Cardiac muscle cell (in vitro differentiated cells and primary cell): ENCODE results near the gene ADK. TPM values are rescaled to one million over a fixed set of nuclear protein-coding genes. Genes with fewer than 3 reads are reported as not detected.

ENCODE experiments used
- DNase-seq, 2 donors: peaks; one replicate each; pipeline versions ENCODE4 v3.0.0 to v3.0.0-alpha.2; 2010 to 2017; ENCODE audit warnings: low read depth in 1 of 2, low spot score in 1 of 2
- H3K27ac ChIP-seq: fragments of 200-600 bp; sonication (generic); 2 replicates; pipeline ENCODE4 v1.5.1; 2016
- H3K27me3 ChIP-seq: fragments of 200-600 bp; sonication (generic); 2 replicates; pipeline ENCODE4 v1.6.0; 2016; ENCODE audit warnings: control low read depth
- H3K36me3 ChIP-seq: fragments of 200-600 bp; sonication (generic); 2 replicates; pipeline ENCODE4 v1.5.1; 2016; ENCODE audit warnings: control low read depth
- H3K4me1 ChIP-seq: fragments of 200-600 bp; sonication (generic); 2 replicates; pipeline ENCODE4 v1.8.1; 2017; ENCODE audit warnings: low read depth, mild to moderate bottlenecking, mixed run types
- H3K4me3 ChIP-seq: fragments of 200-600 bp; sonication (generic); 2 replicates; pipeline ENCODE4 v1.5.1; 2016; ENCODE audit warnings: mild to moderate bottlenecking
- H3K9me3 ChIP-seq: fragments of 200-600 bp; sonication (generic); 2 replicates; pipeline ENCODE4 v1.5.1; 2017; ENCODE audit warnings: low read depth, mild to moderate bottlenecking, control low read depth
- CTCF ChIP-seq: IDR thresholded peaks from 2 replicates; pipeline ENCODE4 v1.5.1; 2012; ENCODE audit warnings: low read depth, mild to moderate bottlenecking, low read length
- polyA plus RNA-seq: library from polyadenylated mRNA; unstranded; fragments of >200 nt; fragmentation: Nextera tagmentation; extraction: Ambion mirVana; gene quantifications from 2 replicates; pipeline ENCODE4 v1.2.1, GENCODE V29; 2016
- total RNA-seq: library from RNA; depleted of rRNA; stranded (reverse); fragments of >200 nt; gene quantifications from 2 replicates; pipeline ENCODE4 v1.2.3, GENCODE V29; 2016

Gene ADK
- total and polyA plus RNA-seq, 2 experiments from 2014 or later = 24.8 to 57.4 TPM

DNA sequence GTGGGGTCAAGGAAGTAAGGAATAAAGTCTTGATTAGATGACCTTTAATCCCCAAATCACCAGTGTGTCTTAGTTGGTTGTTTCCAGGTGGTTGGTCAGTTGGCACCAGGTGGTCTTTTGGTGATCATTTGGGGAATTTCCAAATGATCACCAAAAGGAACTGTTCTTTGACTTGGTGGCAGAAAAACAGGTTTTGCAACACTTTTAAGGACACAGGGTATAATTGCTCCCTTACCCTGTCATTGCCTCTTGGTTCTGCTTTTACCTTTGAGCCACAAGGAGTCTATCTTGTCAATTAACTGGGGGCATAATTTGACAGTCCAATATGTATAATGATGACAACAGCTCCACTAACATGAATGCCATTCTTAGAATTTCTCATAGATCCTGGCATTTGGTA lies 104.2 kb downstream of the ADK start:
- DNase-seq = no peak
- peaks cover 23% of the 10 kb centered on the region for H3K4me1 ChIP-seq
- no peaks in the 10 kb centered on the region for H3K27me3 ChIP-seq
- H3K36me3 ChIP-seq = no peaks in the 10 kb centered on the region
- no peak for TF ChIP-seq CTCF
- no peak overlapping the region for H3K4me3 ChIP-seq
- no peak overlapping the region for H3K27ac ChIP-seq
- H3K9me3 ChIP-seq = no peaks in the 10 kb centered on the region

GRCh38 chr10:74255888-74256357 lies 104.9 kb downstream of the ADK start:
- no peaks in the 10 kb centered on the region for H3K9me3 ChIP-seq
- peaks cover 23% of the 10 kb centered on the region for H3K4me1 ChIP-seq
- peak in 1 of 2 donors; percentile 40 for DNase-seq
- H3K27me3 ChIP-seq = no peaks in the 10 kb centered on the region
- TF ChIP-seq CTCF = no peak
- no peak overlapping the region for H3K4me3 ChIP-seq
- no peaks in the 10 kb centered on the region for H3K36me3 ChIP-seq
- H3K27ac ChIP-seq = peak overlapping the region; percentile 55

DNA sequence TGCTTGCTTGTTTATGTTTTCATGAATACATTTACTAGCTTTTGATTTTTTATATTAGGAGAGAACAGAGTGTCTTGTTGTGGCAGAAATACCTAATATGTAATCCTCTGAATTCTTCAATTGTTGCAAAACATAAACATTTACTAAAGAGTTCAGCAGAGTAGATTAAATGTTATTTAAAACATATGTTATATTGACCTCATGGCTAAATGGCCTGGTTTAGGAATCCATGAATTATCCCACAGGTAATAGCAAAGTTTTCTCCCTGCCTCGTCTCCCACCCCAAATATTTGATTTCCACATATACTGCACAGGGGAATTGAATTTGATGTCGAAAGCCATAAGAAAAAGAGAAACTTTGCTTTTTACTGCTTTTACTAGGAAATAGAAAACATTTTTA lies 111.8 kb downstream of the ADK start:
- no peaks in the 10 kb centered on the region for H3K27me3 ChIP-seq
- no peak overlapping the region for H3K27ac ChIP-seq
- DNase-seq = no peak
- H3K36me3 ChIP-seq = no peaks in the 10 kb centered on the region
- no peaks in the 10 kb centered on the region for H3K4me1 ChIP-seq
- TF ChIP-seq CTCF = no peak
- H3K4me3 ChIP-seq = no peak overlapping the region
- no peaks in the 10 kb centered on the region for H3K9me3 ChIP-seq

GRCh38 chr10:74263996-74264395 lies 113.0 kb downstream of the ADK start:
- TF ChIP-seq CTCF = no peak
- Histone ChIP-seq H3K4me3 (no peak overlapping the region), H3K27ac (no peak overlapping the region), H3K9me3 (no peaks in the 10 kb centered on the region), H3K27me3 (no peaks in the 10 kb centered on the region), H3K36me3 (no peaks in the 10 kb centered on the region), H3K4me1 (no peaks in the 10 kb centered on the region)
- no peak for DNase-seq

- DNase-seq = no peak
Measured at GRCh38 chr10:74272288-74272687, 121.3 kb downstream of the ADK start.

More at GRCh38 chr10:74272288-74272687, 121.3 kb downstream of the ADK start:
- Histone ChIP-seq H3K27ac (peak overlapping the region; percentile 76), H3K4me1 (peaks cover 21% of the 10 kb centered on the region), H3K9me3 (no peaks in the 10 kb centered on the region), H3K36me3 (no peaks in the 10 kb centered on the region), H3K4me3 (no peak overlapping the region), H3K27me3 (no peaks in the 10 kb centered on the region)
- TF ChIP-seq CTCF = no peak
